ENCODE results near the gene FASTKD2.

FASTKD2 gene

DNA sequence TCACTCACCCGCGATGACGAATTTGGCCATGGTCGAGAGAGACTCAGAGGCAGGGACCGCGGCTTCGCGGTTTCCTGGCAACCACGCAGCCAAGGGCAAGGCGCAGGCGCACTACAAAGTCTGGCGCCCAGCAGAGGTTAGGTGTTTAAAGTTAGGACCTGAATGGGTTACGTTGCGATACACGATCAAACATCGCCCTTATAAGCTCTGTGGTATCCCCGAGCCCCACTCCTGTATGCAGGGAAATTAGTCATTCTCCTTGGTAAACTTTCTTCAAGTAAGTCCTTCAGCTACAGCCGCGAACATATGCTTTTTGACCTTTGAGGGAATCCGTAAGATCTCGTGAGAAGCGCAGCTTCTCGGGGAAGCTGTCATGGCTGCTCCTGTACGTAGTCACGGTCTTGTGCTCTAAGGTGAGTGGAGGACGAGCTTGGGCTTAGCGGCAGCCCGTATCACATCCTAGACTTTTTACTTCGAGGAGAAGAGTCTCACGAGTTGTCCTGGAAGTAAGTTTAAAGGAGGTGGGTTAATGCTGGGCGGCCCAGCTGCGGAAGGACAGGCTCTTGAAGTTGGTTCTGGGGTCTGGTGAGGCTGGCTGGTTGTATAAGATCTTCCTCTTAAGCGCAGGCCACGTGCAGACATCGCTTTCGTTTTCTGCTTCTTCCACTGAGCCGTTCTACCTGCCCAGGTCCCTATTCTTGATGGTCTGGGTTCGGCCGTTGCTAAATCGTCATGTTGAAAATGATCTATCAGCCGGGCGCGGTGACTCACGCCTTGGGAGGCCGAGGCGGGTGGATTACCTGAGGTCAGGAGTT, at the start of gene FASTKD2, which contains the start of gene MDH1B:
Gene FASTKD2, plus strand, starts transcription at position 365 of the 815 bp plus-strand sequence. CDS start 1,088 bp downstream, outside the sequence.
Gene MDH1B, minus strand, starts transcription at position 87 of the 815 bp plus-strand sequence. Its CDS starts 57 bp downstream, at position 30.
- DNase-seq = peak; percentile 85

DNA sequence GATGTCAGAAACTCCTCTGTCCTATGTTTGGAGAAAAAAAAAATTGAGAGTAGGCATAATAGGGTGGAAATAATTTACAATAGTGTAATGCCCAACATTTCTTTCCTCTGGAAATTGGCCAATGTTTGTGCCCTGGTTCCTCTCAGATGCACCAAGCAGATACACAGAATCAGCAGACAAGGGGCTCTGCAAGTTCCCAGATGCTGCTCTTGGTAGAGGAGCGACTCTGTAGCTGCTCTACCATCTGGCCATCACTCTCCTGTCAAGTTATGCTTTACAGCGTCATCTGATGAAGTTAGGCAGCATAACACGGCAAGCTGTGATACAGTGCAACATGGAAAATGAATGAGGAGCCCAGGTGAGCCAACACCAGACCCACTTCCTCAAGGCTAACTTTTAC, 48.8 kb upstream of the FASTKD2 start:
- no peak for DNase-seq

GRCh38 chr2:206718296-206718695, 47.1 kb upstream of the FASTKD2 start, which contains the start of gene DYTN:
TSS of gene DYTN (minus strand) at chr2:206718396. CDS start at chr2:206718279, 117 bp downstream.
- DNase-seq = no peak

- DNase-seq = no peak
Observed at GRCh38 chr2:206721256-206721920, 44.0 kb upstream of the FASTKD2 start.

DNA sequence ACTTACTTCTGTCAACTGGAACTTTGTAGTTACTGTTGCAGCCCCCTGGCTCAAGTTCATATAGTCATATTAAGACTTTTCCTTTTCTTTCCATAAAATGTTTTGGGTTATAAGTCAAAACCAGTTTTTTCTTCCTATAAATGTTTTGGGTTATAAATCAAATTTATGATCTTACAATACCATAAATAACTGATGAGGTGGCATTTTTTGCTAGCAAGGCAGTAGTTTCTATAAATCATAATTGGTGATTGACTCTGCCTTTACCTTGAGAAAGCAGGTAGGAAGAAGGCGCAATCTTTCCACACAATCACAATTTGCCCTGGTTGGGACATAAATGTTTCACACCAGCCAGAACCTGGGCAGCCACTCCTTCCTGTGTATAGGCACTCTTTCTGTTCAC, 42.1 kb upstream of the FASTKD2 start:
- DNase-seq = no peak

- no peak for DNase-seq
Observed at GRCh38 chr2:206727287-206727686, 38.1 kb upstream of the FASTKD2 start.

GRCh38 chr2:206728277-206729199, 36.9 kb upstream of the FASTKD2 start:
- DNase-seq = no peak

GRCh38 chr2:206733341-206733740, 32.1 kb upstream of the FASTKD2 start:
- no peak for DNase-seq

DNA sequence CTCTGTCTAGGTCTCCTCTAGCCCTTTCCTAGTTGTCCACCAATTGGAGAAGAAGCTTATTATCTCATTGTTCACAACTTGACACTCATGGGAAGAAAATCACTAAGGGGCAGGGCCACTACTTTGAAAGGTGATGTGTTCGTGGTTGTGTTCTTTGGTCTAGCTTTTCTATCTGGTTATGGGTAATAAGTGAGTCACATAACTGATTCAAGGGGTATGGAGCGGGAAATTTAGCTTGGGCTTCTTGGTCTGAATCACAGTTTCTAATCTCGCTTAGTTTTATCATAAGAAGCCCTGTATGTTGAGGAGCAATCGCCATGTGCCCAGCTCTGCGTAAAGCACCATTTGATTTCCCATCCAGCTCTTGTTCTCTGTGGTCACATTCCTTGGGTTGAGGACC, 28.5 kb upstream of the FASTKD2 start:
- no peak for DNase-seq

- DNase-seq = no peak
Observed at GRCh38 chr2:206739271-206739670, 26.1 kb upstream of the FASTKD2 start.

- DNase-seq = no peak
Observed at GRCh38 chr2:206740800-206741199, 24.6 kb upstream of the FASTKD2 start.

DNA sequence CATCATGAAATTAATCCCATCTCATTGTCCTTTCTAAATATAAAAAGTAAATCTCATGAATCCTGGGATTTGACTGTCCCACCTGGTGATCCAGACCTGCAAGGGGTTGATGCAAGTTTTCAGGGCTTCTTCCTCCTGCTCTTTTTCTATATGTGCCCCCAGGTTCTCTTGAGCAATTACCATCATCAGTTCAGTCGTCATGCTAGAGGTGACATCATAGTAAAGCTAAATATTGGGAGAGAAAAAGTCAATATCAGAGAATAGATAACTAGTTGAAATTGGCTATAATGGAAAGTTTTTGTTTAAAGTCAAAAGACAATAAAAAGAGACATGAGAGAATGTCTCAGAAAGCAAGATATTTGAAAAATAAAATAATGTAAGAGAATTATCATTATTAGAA, 8.6 kb upstream of the FASTKD2 start:
- DNase-seq = no peak

GRCh38 chr2:206764673-206765241, 649 bp upstream of the FASTKD2 start:
- DNase-seq = no peak

DNA sequence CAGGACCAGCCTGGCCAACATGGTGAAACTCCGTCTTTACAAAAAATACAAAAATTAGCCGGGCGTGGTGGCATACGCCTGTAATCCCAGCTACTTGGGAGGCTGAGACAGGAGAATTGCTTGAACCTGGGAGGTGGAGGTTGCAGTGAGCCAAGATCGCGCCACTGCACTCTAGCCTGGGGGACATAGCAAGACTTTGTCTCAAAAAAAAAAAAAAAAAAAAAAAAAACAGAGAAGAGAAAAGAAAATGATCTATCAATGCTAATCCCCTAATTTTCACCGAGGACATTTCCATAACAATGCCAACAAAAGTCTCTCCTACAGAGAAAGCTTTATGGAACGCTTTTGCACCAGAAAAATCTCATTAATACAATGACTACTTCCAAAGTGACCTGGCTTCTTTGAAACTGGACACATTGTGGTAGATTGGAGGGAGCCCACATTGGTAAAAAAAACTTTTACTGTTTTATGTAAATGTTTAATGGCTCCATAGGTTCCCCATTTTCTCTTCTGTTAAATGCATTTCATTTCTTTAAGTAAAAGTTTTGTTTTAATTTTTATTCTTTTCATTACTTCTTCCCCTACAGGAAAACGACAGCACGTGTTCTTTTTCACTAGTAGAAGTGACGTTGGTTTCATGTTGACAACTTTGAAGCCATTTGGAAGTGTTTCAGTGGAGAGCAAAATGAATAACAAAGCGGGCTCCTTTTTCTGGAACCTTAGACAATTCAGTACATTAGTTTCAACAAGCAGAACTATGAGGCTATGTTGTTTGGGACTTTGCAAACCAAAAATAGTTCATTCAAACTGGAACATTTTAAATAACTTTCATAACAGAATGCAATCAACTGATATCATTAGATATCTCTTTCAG, 888 bp downstream of the FASTKD2 start:
- DNase-seq = no peak

GRCh38 chr2:206774871-206775270, 9.5 kb downstream of the FASTKD2 start:
- DNase-seq = no peak

DNA sequence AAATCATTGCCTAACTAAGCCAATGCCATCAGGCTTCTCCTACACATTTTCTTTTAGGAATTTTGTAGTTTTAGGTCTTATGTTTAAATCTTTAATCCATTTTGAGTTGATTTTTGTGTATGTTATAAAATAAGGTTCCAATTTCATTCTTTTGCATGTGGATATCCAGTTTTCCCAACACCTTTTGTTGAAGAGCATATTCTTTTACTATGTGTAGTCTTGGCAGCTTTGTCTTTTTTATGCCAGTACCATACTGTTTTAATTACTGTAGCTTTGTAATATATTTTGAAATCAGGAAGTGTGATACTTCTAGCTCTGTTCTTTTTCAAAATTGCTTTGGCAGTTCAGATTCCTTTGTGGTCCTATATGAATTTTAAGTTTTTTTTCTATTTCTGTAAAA, 11.0 kb downstream of the FASTKD2 start:
- DNase-seq = no peak

DNA sequence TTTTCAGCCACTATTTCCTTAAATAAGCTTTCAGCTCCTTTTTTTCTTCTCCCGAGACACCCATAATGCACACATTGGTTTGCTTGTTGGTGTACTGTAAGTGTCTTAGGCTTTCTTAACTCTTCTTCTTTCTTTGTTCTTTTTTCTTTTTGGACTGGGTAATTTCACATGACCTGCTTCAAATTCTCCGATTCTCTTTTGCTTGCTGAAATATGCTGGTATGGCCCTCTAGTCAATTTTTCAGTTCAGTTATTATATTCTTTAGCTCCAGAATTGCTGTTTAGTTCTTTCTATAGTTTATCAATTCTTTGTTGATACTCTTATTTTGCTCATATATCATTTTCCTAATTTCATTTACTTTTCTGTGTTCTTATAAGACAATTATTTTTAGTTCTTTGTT, 15.3 kb downstream of the FASTKD2 start:
- DNase-seq = no peak

DNA sequence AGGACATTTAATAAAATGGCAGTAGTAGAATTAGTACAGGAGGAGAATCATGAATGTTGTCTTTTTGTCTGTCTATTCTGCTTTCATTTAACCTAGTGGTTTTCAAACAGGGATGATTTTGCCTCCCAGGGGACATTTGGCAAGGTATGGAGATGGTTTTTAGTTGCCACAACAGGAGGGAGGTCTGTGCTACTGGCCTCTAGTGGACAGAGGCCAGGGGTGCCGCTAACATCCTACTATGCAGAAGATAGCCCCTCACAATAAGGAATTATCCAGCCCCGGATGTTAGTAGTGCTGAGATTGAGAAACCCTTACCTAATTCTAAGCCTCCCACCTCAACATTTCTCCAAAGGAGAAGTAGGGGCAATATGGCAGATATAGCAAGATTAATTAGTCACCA, 18.3 kb downstream of the FASTKD2 start:
- no peak for DNase-seq

- no peak for DNase-seq
Observed at GRCh38 chr2:206784559-206785353, 19.4 kb downstream of the FASTKD2 start.

DNA sequence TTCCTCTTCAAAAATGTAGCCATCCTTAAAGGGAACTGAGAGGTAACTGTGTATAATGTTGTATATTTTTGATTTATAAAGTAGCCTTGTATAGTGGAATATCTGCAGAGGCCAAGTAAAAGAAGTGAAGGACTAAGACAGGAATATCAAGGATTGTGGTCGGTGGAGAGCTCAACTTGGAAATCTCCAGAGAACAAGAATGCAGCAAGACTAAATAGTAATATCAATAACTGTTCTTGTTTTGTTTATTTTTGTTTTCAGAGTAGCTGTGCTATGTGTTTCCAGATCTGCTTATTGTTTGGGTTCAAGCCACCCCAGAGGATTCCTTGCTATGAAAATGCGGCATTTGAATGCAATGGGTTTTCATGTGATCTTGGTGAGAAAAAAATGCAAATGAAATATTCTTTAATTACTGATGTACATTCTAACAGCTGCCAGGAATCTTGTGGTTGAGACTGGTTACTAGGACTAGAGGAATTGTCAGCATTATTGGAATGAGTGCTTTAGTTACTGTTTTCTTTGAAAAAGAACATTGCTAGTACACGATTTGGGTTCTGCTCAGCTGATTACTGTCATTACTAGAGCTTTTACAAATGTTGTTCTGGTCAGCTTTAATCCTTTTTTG, 25.0 kb downstream of the FASTKD2 start:
- no peak for DNase-seq

Measured in NCI-H345 (cell line).